GM12878 (cell line): Measurements from ENCODE around the gene CPS1. TPM values are rescaled to one million over a fixed set of nuclear protein-coding genes. Genes with fewer than 3 reads are reported as not detected.

ENCODE experiments used
- ATAC-seq: fragments of 200-7000 bp; cut with Tn5 transposase; 3 replicates; pipeline ENCODE4 v1.9.1; 2020; ENCODE audit warnings: mild to moderate bottlenecking, moderate library complexity
- BruUV-seq: library from RNA; stranded (reverse); fragments of 400-500 nt; replicated peaks from 2 replicates; lab custom pipeline; 2021; lab: Mats Ljungman, UMichigan
- CTCF ChIA-PET: fragments of 300-600 bp; sonication (Branson Sonifier 250); formaldehyde crosslinking; extraction: SDS; loops from one replicate; lab custom pipeline; 2021; ENCODE audit warnings: inconsistent platforms; lab: Yijun Ruan, JAX
- POLR2A ChIA-PET: fragments of 350-600 bp; formaldehyde crosslinking; extraction: SDS; loops from one replicate; lab custom pipeline; 2021; ENCODE audit warnings: inconsistent platforms; lab: Charles Lee
- RAD21 ChIA-PET: fragments of 300-600 bp; sonication (Branson Sonifier 250); formaldehyde crosslinking; loops from one replicate; lab custom pipeline; 2023; ENCODE audit warnings: antibody characterized with exemption; ENCODE audit not compliant: unreplicated experiment; lab: Charles Lee
- SMC1A ChIA-PET: fragments of 300-600 bp; sonication (Branson Sonifier 250); formaldehyde crosslinking; loops from one replicate; lab custom pipeline; 2023; ENCODE audit not compliant: unreplicated experiment, uncharacterized antibody; lab: Charles Lee
- DNase-seq: peaks from one replicate; pipeline ENCODE4 v3.0.0-alpha.2; 2011; ENCODE audit warnings: low read depth, low spot score
- FAIRE-seq: peaks from 3 replicates; lab custom pipeline; 2011; peaks lifted over from hg19 to GRCh38; lab: Jason Lieb, UNC
- H2AFZ ChIP-seq: 2 replicates; pipeline ENCODE4 v1.6.0; 2011; ENCODE audit warnings: low read depth, low read length, control low read depth; ENCODE audit not compliant: control insufficient read depth
- H3K27ac ChIP-seq: 2 replicates; pipeline ENCODE4 v1.5.1; 2011; ENCODE audit warnings: control low read depth; ENCODE audit not compliant: control insufficient read depth, insufficient read depth
- H3K27me3 ChIP-seq, 2 experiments: replicated peaks in 1 of 2; 2 replicates each; pipeline versions ENCODE4 v1.6.0 to v1.6.1; 2011; ENCODE audit warnings: low read length in 1 of 2; ENCODE audit not compliant: control insufficient read depth in 2 of 2, insufficient read depth in 2 of 2
- H3K36me3 ChIP-seq, 2 experiments: 2 replicates each; pipeline ENCODE4 v1.5.1; 2011; ENCODE audit warnings: low read length in 1 of 2; ENCODE audit not compliant: control insufficient read depth in 2 of 2, insufficient read depth in 2 of 2
- H3K4me1 ChIP-seq: 2 replicates; pipeline ENCODE4 v1.6.1; 2011; ENCODE audit warnings: mild to moderate bottlenecking, low read length, moderate library complexity, mixed read lengths; ENCODE audit not compliant: control insufficient read depth, insufficient read depth
- H3K4me2 ChIP-seq: 2 replicates; pipeline ENCODE4 v1.6.0; 2011; ENCODE audit warnings: control low read depth; ENCODE audit not compliant: control insufficient read depth, insufficient read depth
- H3K4me3 ChIP-seq: fragments of 200-600 bp; sonication (generic); 2 replicates; pipeline ENCODE4 v1.5.1; 2016
- H3K79me2 ChIP-seq: 2 replicates; pipeline ENCODE4 v1.6.0; 2011; ENCODE audit warnings: low read length; ENCODE audit not compliant: control insufficient read depth, insufficient read depth
- H3K9ac ChIP-seq: 2 replicates; pipeline ENCODE4 v1.8.0; 2011; ENCODE audit warnings: low read length, control low read depth, mixed read lengths; ENCODE audit not compliant: control insufficient read depth, insufficient read depth
- H3K9me3 ChIP-seq: replicated peaks from 3 replicates; pipeline ENCODE4 v1.5.1; 2011; ENCODE audit warnings: mild to moderate bottlenecking, low read length; ENCODE audit not compliant: control insufficient read depth, insufficient read depth
- H4K20me1 ChIP-seq: 2 replicates; pipeline ENCODE4 v1.6.0; 2011; ENCODE audit not compliant: control insufficient read depth, insufficient read depth
- WRNIP1 ChIP-seq: IDR thresholded peaks from 2 replicates; pipeline ENCODE4 v1.6.1; 2011; ENCODE audit warnings: low read depth, low read length, improper control_type of control experiment, borderline replicate concordance
- WGBS: methylation state at CpG from one replicate; pipeline ENCODE4 v1.1.6; 2016; ENCODE audit warnings: low lambda C conversion rate; ENCODE audit not compliant: insufficient replicate concordance, insufficient coverage; ENCODE audit errors: missing lambda C conversion rate; 5-methylcytosine and 5-hydroxymethylcytosine counted together
- in situ Hi-C: fragments of 300-500 bp; cut with MboI; formaldehyde crosslinking; loops from 9 replicates; pipeline ENCODE4 v1.14.3; 2018; ENCODE audit warnings: mixed read lengths
- intact Hi-C: fragments of 100-400 bp; cut with micrococcal nuclease; formaldehyde crosslinking; loops from one replicate; pipeline ENCODE4 v1.14.2; 2022; ENCODE audit not compliant: unreplicated experiment
- polyA plus RNA-seq, 11 experiments: library from polyadenylated mRNA; depleted of rRNA in 4 of 11; unstranded in 6 of 11; stranded (reverse) in 5 of 11; fragments of >200 nt; fragmentation: Nextera tagmentation in 4 of 11; fragmentation: Illumina TruSeq in 1 of 11; extraction: Ambion mirVana in 4 of 11; extraction: Trizol in 1 of 11; gene quantifications; 1 replicate in 1 of 11; 2 replicates in 10 of 11; pipeline versions ENCODE4 v1.2.1 to v1.2.3, GENCODE V29; 2011 to 2016; ENCODE audit warnings: inconsistent platforms in 2 of 11, missing spikeins in 2 of 11, low read depth in 1 of 11
- total RNA-seq, 4 experiments: library from RNA; depleted of rRNA in 3 of 4; stranded (reverse); fragments of >200 nt in 3 of 4; fragmentation: Illumina TruSeq in 1 of 4; extraction: Trizol in 1 of 4; gene quantifications; 2 replicates each; pipeline versions ENCODE4 v1.2.1 to v1.2.3, GENCODE V29; 2013 to 2021
- TF ChIP-seq, protein P1 (sequence below): fragments of 450-650 bp; IDR thresholded peaks from 2 replicates; pipeline ENCODE4 v1.6.1; 2018; ENCODE audit warnings: borderline replicate concordance, mild to moderate bottlenecking; ENCODE audit not compliant: partially characterized antibody
- TF ChIP-seq, protein P2 (sequence below): fragments of 450-650 bp; IDR thresholded peaks from 2 replicates; pipeline ENCODE4 v1.6.1; 2018; ENCODE audit warnings: mild to moderate bottlenecking, low read depth, moderate library complexity; ENCODE audit not compliant: partially characterized antibody

The CPS1 gene
- total and polyA plus RNA-seq, 10 of the 15 experiments (the other 5 are each of a cell fraction or from before 2014, with no cell fraction given) = 0.20 to 4.6 (median 0.55) TPM

- TF ChIP-seq, protein P1, sequence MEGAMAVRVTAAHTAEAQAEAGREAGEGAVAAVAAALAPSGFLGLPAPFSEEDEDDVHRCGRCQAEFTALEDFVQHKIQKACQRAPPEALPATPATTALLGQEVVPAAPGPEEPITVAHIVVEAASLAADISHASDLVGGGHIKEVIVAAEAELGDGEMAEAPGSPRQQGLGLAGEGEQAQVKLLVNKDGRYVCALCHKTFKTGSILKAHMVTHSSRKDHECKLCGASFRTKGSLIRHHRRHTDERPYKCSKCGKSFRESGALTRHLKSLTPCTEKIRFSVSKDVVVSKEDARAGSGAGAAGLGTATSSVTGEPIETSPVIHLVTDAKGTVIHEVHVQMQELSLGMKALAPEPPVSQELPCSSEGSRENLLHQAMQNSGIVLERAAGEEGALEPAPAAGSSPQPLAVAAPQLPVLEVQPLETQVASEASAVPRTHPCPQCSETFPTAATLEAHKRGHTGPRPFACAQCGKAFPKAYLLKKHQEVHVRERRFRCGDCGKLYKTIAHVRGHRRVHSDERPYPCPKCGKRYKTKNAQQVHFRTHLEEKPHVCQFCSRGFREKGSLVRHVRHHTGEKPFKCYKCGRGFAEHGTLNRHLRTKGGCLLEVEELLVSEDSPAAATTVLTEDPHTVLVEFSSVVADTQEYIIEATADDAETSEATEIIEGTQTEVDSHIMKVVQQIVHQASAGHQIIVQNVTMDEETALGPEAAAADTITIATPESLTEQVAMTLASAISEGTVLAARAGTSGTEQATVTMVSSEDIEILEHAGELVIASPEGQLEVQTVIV = no peak
- no peak for TF ChIP-seq WRNIP1
- TF ChIP-seq, protein P2, sequence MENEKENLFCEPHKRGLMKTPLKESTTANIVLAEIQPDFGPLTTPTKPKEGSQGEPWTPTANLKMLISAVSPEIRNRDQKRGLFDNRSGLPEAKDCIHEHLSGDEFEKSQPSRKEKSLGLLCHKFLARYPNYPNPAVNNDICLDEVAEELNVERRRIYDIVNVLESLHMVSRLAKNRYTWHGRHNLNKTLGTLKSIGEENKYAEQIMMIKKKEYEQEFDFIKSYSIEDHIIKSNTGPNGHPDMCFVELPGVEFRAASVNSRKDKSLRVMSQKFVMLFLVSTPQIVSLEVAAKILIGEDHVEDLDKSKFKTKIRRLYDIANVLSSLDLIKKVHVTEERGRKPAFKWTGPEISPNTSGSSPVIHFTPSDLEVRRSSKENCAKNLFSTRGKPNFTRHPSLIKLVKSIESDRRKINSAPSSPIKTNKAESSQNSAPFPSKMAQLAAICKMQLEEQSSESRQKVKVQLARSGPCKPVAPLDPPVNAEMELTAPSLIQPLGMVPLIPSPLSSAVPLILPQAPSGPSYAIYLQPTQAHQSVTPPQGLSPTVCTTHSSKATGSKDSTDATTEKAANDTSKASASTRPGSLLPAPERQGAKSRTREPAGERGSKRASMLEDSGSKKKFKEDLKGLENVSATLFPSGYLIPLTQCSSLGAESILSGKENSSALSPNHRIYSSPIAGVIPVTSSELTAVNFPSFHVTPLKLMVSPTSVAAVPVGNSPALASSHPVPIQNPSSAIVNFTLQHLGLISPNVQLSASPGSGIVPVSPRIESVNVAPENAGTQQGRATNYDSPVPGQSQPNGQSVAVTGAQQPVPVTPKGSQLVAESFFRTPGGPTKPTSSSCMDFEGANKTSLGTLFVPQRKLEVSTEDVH = no peak
- H3K27ac ChIP-seq = no peak overlapping the region
- POLR2A ChIA-PET = no interaction called here
- CTCF ChIA-PET = no interaction called here
- RAD21 ChIA-PET = no interaction called here
- FAIRE-seq (no peak), DNase-seq (no peak), ATAC-seq (no peak)
- H3K36me3 ChIP-seq = no peaks in the 10 kb centered on the region
- H3K9me3 ChIP-seq = no peaks in the 10 kb centered on the region
- no peak overlapping the region for H3K9ac ChIP-seq
- no peaks in the 10 kb centered on the region for H3K4me1 ChIP-seq
- 43% methylated on average over 3 of the region's 3 CpGs for WGBS
- intact Hi-C loops (no loop called here), in situ Hi-C loops (no loop called here)
- H3K4me3 ChIP-seq = no peak overlapping the region
- no peaks in the 10 kb centered on the region for H4K20me1 ChIP-seq
- SMC1A ChIA-PET = interaction anchor here (0.6 kb wide), 1 partner anchor 30 kb away, joined by 3 read pairs; no protein-coding TSS in a partner anchor
- no peak overlapping the region for H3K4me2 ChIP-seq
- H2AFZ ChIP-seq = no peak overlapping the region
- BruUV-seq = no TSS peak
- no peaks in the 10 kb centered on the region for H3K27me3 ChIP-seq
- no peaks in the 10 kb centered on the region for H3K79me2 ChIP-seq
Observed at GRCh38 chr2:210671065-210671464, 114.7 kb downstream of the CPS1 start.
